GM12878 (cell line): ENCODE data around the gene RBMS3. TPM values are rescaled to one million over a fixed set of nuclear protein-coding genes. Genes with fewer than 3 reads are reported as not detected.

Source experiments
- ATAC-seq: fragments of 200-7000 bp; cut with Tn5 transposase; 3 replicates; pipeline ENCODE4 v1.9.1; 2020; ENCODE audit warnings: mild to moderate bottlenecking, moderate library complexity
- BruUV-seq: library from RNA; stranded (reverse); fragments of 400-500 nt; replicated peaks from 2 replicates; lab custom pipeline; 2021; lab: Mats Ljungman, UMichigan
- CTCF ChIA-PET: fragments of 300-600 bp; sonication (Branson Sonifier 250); formaldehyde crosslinking; extraction: SDS; loops from one replicate; lab custom pipeline; 2021; ENCODE audit warnings: inconsistent platforms; lab: Yijun Ruan, JAX
- POLR2A ChIA-PET: fragments of 350-600 bp; formaldehyde crosslinking; extraction: SDS; loops from one replicate; lab custom pipeline; 2021; ENCODE audit warnings: inconsistent platforms; lab: Charles Lee
- RAD21 ChIA-PET: fragments of 300-600 bp; sonication (Branson Sonifier 250); formaldehyde crosslinking; loops from one replicate; lab custom pipeline; 2023; ENCODE audit warnings: antibody characterized with exemption; ENCODE audit not compliant: unreplicated experiment; lab: Charles Lee
- SMC1A ChIA-PET: fragments of 300-600 bp; sonication (Branson Sonifier 250); formaldehyde crosslinking; loops from one replicate; lab custom pipeline; 2023; ENCODE audit not compliant: unreplicated experiment, uncharacterized antibody; lab: Charles Lee
- DNase-seq: peaks from one replicate; pipeline ENCODE4 v3.0.0-alpha.2; 2011; ENCODE audit warnings: low read depth, low spot score
- FAIRE-seq: peaks from 3 replicates; lab custom pipeline; 2011; peaks lifted over from hg19 to GRCh38; lab: Jason Lieb, UNC
- H2AFZ ChIP-seq: 2 replicates; pipeline ENCODE4 v1.6.0; 2011; ENCODE audit warnings: low read depth, low read length, control low read depth; ENCODE audit not compliant: control insufficient read depth
- H3K27ac ChIP-seq: 2 replicates; pipeline ENCODE4 v1.5.1; 2011; ENCODE audit warnings: control low read depth; ENCODE audit not compliant: control insufficient read depth, insufficient read depth
- H3K27me3 ChIP-seq, 2 experiments: replicated peaks in 1 of 2; 2 replicates each; pipeline versions ENCODE4 v1.6.0 to v1.6.1; 2011; ENCODE audit warnings: low read length in 1 of 2; ENCODE audit not compliant: control insufficient read depth in 2 of 2, insufficient read depth in 2 of 2
- H3K36me3 ChIP-seq, 2 experiments: 2 replicates each; pipeline ENCODE4 v1.5.1; 2011; ENCODE audit warnings: low read length in 1 of 2; ENCODE audit not compliant: control insufficient read depth in 2 of 2, insufficient read depth in 2 of 2
- H3K4me1 ChIP-seq: 2 replicates; pipeline ENCODE4 v1.6.1; 2011; ENCODE audit warnings: mild to moderate bottlenecking, low read length, moderate library complexity, mixed read lengths; ENCODE audit not compliant: control insufficient read depth, insufficient read depth
- H3K4me2 ChIP-seq: 2 replicates; pipeline ENCODE4 v1.6.0; 2011; ENCODE audit warnings: control low read depth; ENCODE audit not compliant: control insufficient read depth, insufficient read depth
- H3K4me3 ChIP-seq: fragments of 200-600 bp; sonication (generic); 2 replicates; pipeline ENCODE4 v1.5.1; 2016
- H3K79me2 ChIP-seq: 2 replicates; pipeline ENCODE4 v1.6.0; 2011; ENCODE audit warnings: low read length; ENCODE audit not compliant: control insufficient read depth, insufficient read depth
- H3K9ac ChIP-seq: 2 replicates; pipeline ENCODE4 v1.8.0; 2011; ENCODE audit warnings: low read length, control low read depth, mixed read lengths; ENCODE audit not compliant: control insufficient read depth, insufficient read depth
- H3K9me3 ChIP-seq: replicated peaks from 3 replicates; pipeline ENCODE4 v1.5.1; 2011; ENCODE audit warnings: mild to moderate bottlenecking, low read length; ENCODE audit not compliant: control insufficient read depth, insufficient read depth
- H4K20me1 ChIP-seq: 2 replicates; pipeline ENCODE4 v1.6.0; 2011; ENCODE audit not compliant: control insufficient read depth, insufficient read depth
- BCL11A ChIP-seq: IDR thresholded peaks from 2 replicates; pipeline ENCODE4 v1.6.1; 2011; ENCODE audit warnings: low read depth, low read length
- BCL3 ChIP-seq: IDR thresholded peaks from 2 replicates; pipeline ENCODE4 v1.6.1; 2011; ENCODE audit warnings: borderline replicate concordance, low read depth, mild to moderate bottlenecking, moderate library complexity, low read length; ENCODE audit not compliant: insufficient read depth, poor library complexity, severe bottlenecking
- CREM ChIP-seq: IDR thresholded peaks from 2 replicates; pipeline ENCODE4 v1.6.1; 2014; ENCODE audit warnings: antibody characterized with exemption, low read depth
- FOS ChIP-seq: IDR thresholded peaks from 3 replicates; pipeline ENCODE4 v1.6.1; 2011; ENCODE audit warnings: borderline replicate concordance; ENCODE audit not compliant: insufficient read length; ENCODE audit errors: extremely low read depth
- GABPA ChIP-seq: IDR thresholded peaks from 2 replicates; pipeline ENCODE4 v1.6.1; 2014; ENCODE audit warnings: antibody characterized with exemption, low read depth, mild to moderate bottlenecking, inconsistent platforms
- HDAC2 ChIP-seq: fragments of 200-600 bp; sonication (generic); IDR thresholded peaks from 2 replicates; pipeline ENCODE4 v1.6.1; 2017
- MTA2 ChIP-seq: fragments of 450-650 bp; IDR thresholded peaks from 2 replicates; pipeline ENCODE4 v1.6.1; 2016; ENCODE audit warnings: low read depth, mild to moderate bottlenecking, moderate library complexity
- NFIC ChIP-seq: IDR thresholded peaks from 2 replicates; pipeline ENCODE4 v1.6.1; 2012; ENCODE audit warnings: low read depth, mild to moderate bottlenecking, inconsistent platforms, low read length, moderate library complexity
- SREBF1 ChIP-seq: IDR thresholded peaks from 2 replicates; pipeline ENCODE4 v1.6.1; 2012; ENCODE audit warnings: mild to moderate bottlenecking, low read length
- STAT3 ChIP-seq: IDR thresholded peaks from 2 replicates; pipeline ENCODE4 v1.6.1; 2011; ENCODE audit warnings: low read depth, low read length, improper control_type of control experiment
- ZBED1 ChIP-seq: IDR thresholded peaks from 2 replicates; pipeline ENCODE4 v1.6.1; 2016; ENCODE audit warnings: borderline replicate concordance
- ZNF274 ChIP-seq: IDR thresholded peaks from one replicate; pipeline ENCODE4 v1.8.0; 2011; ENCODE audit not compliant: insufficient read length, insufficient read depth
- WGBS: methylation state at CpG from one replicate; pipeline ENCODE4 v1.1.6; 2016; ENCODE audit warnings: low lambda C conversion rate; ENCODE audit not compliant: insufficient replicate concordance, insufficient coverage; ENCODE audit errors: missing lambda C conversion rate; 5-methylcytosine and 5-hydroxymethylcytosine counted together
- in situ Hi-C: fragments of 300-500 bp; cut with MboI; formaldehyde crosslinking; loops from 9 replicates; pipeline ENCODE4 v1.14.3; 2018; ENCODE audit warnings: mixed read lengths
- intact Hi-C: fragments of 100-400 bp; cut with micrococcal nuclease; formaldehyde crosslinking; loops from one replicate; pipeline ENCODE4 v1.14.2; 2022; ENCODE audit not compliant: unreplicated experiment
- polyA plus RNA-seq, 11 experiments: library from polyadenylated mRNA; depleted of rRNA in 4 of 11; unstranded in 6 of 11; stranded (reverse) in 5 of 11; fragments of >200 nt; fragmentation: Nextera tagmentation in 4 of 11; fragmentation: Illumina TruSeq in 1 of 11; extraction: Ambion mirVana in 4 of 11; extraction: Trizol in 1 of 11; gene quantifications; 1 replicate in 1 of 11; 2 replicates in 10 of 11; pipeline versions ENCODE4 v1.2.1 to v1.2.3, GENCODE V29; 2011 to 2016; ENCODE audit warnings: inconsistent platforms in 2 of 11, missing spikeins in 2 of 11, low read depth in 1 of 11
- total RNA-seq, 4 experiments: library from RNA; depleted of rRNA in 3 of 4; stranded (reverse); fragments of >200 nt in 3 of 4; fragmentation: Illumina TruSeq in 1 of 4; extraction: Trizol in 1 of 4; gene quantifications; 2 replicates each; pipeline versions ENCODE4 v1.2.1 to v1.2.3, GENCODE V29; 2013 to 2021

RBMS3 gene
- total and polyA plus RNA-seq, 10 of the 15 experiments (the other 5 are each of a cell fraction or from before 2014, with no cell fraction given): 0.79 to 4.7 (median 3.1) TPM

- no peaks in the 10 kb centered on the region; the same call in 2 of the 3 replicates for H3K9me3 ChIP-seq
- TF ChIP-seq FOS: no peak
- no peak for TF ChIP-seq SREBF1
- TF ChIP-seq HDAC2: no peak
- no peak for TF ChIP-seq MTA2
- no peak for TF ChIP-seq CREM
- TF ChIP-seq ZBED1: no peak
- TF ChIP-seq STAT3: no peak
- TF ChIP-seq ZNF274: no peak
- TF ChIP-seq BCL11A: no peak
- no peak for TF ChIP-seq GABPA
- no peak for TF ChIP-seq BCL3
- TF ChIP-seq NFIC: no peak
- H4K20me1 ChIP-seq: no peaks in the 10 kb centered on the region
- SMC1A ChIA-PET: interaction anchor here (0.9 kb wide), 1 partner anchor 253 kb away, joined by 4 read pairs; no protein-coding TSS in a partner anchor
- no peak overlapping the region for H3K9ac ChIP-seq
- intact Hi-C loops (no loop called here), in situ Hi-C loops (no loop called here)
- H3K27ac ChIP-seq: no peak overlapping the region
- BruUV-seq: no TSS peak
- DNase-seq (no peak), ATAC-seq (no peak), FAIRE-seq (no peak)
- no peak overlapping the region for H2AFZ ChIP-seq
- H3K4me3 ChIP-seq: no peak overlapping the region
- CTCF ChIA-PET: no interaction called here
- 24% methylated on average over 3 of the region's 3 CpGs for WGBS
- no peaks in the 10 kb centered on the region for H3K36me3 ChIP-seq
- RAD21 ChIA-PET: no interaction called here
- no peaks in the 10 kb centered on the region for H3K27me3 ChIP-seq
- H3K79me2 ChIP-seq: no peaks in the 10 kb centered on the region
- H3K4me1 ChIP-seq: no peaks in the 10 kb centered on the region
- no peak overlapping the region for H3K4me2 ChIP-seq
- POLR2A ChIA-PET: no interaction called here
Measured at GRCh38 chr3:29829340-29829739, 548.5 kb downstream of the RBMS3 start.
